KMS-11 (cell line): ENCODE data around the gene XAGE2.

Experiments
- H2AFZ ChIP-seq: fragments of 200-600 bp; sonication (generic); 2 replicates; pipeline ENCODE4 v1.6.1; 2016; ENCODE audit warnings: antibody characterized with exemption, mixed run types, low read depth
- H3K27ac ChIP-seq: fragments of 200-600 bp; sonication (generic); 2 replicates; pipeline ENCODE4 v1.6.1; 2016; ENCODE audit warnings: mild to moderate bottlenecking, mixed run types
- H3K27me3 ChIP-seq: fragments of 200-600 bp; sonication (generic); 2 replicates; pipeline ENCODE4 v1.6.1; 2017; ENCODE audit warnings: mild to moderate bottlenecking, low read depth, mixed run types, moderate library complexity; ENCODE audit not compliant: insufficient read depth
- H3K36me3 ChIP-seq: fragments of 200-600 bp; sonication (generic); 2 replicates; pipeline ENCODE4 v1.6.1; 2017; ENCODE audit warnings: mild to moderate bottlenecking, mixed run types; ENCODE audit not compliant: insufficient read depth
- H3K4me1 ChIP-seq: fragments of 200-600 bp; sonication (generic); 2 replicates; pipeline ENCODE4 v1.6.1; 2016; ENCODE audit warnings: mild to moderate bottlenecking, low read depth, mixed run types; ENCODE audit not compliant: poor library complexity, severe bottlenecking
- H3K4me2 ChIP-seq: fragments of 200-600 bp; sonication (generic); 2 replicates; pipeline ENCODE4 v1.7.0; 2016; ENCODE audit warnings: mild to moderate bottlenecking, mixed run types
- H3K4me3 ChIP-seq: fragments of 200-600 bp; sonication (generic); IDR thresholded peaks from 2 replicates; pipeline ENCODE4 v1.6.1; 2017; ENCODE audit warnings: low read depth, low read length, mixed read lengths; ENCODE audit not compliant: insufficient read depth
- H3K79me2 ChIP-seq: fragments of 200-600 bp; sonication (generic); 2 replicates; pipeline ENCODE4 v1.6.1; 2016; ENCODE audit warnings: low read depth, mixed run types; ENCODE audit not compliant: insufficient read depth
- H3K9ac ChIP-seq: fragments of 200-600 bp; sonication (generic); 2 replicates; pipeline ENCODE4 v1.6.1; 2016; ENCODE audit warnings: mild to moderate bottlenecking, mixed run types
- H4K20me1 ChIP-seq: fragments of 200-600 bp; sonication (generic); 2 replicates; pipeline ENCODE4 v1.6.1; 2016; ENCODE audit warnings: mild to moderate bottlenecking, mixed run types; ENCODE audit not compliant: insufficient read depth
- CTCF ChIP-seq: fragments of 200-600 bp; sonication (generic); conservative IDR thresholded peaks from 2 replicates; pipeline ENCODE4 v1.6.1; 2017; ENCODE audit warnings: low read depth, mild to moderate bottlenecking, antibody characterized with exemption, low read length, moderate library complexity, mixed read lengths

XAGE2 gene

GRCh38 chrX:52355108-52355507, 13.7 kb upstream of the XAGE2 start:
- H2AFZ ChIP-seq, result no peak overlapping the region
- H3K9ac ChIP-seq, result no peak overlapping the region
- no peaks in the 10 kb centered on the region for H3K27me3 ChIP-seq
- no peaks in the 10 kb centered on the region for H3K4me1 ChIP-seq
- no peak for TF ChIP-seq CTCF
- H3K27ac ChIP-seq, result no peak overlapping the region
- no peak overlapping the region for H3K4me3 ChIP-seq
- no peaks in the 10 kb centered on the region for H4K20me1 ChIP-seq
- H3K4me2 ChIP-seq, result no peak overlapping the region
- H3K36me3 ChIP-seq, result no peaks in the 10 kb centered on the region
- H3K79me2 ChIP-seq, result no peaks in the 10 kb centered on the region

DNA sequence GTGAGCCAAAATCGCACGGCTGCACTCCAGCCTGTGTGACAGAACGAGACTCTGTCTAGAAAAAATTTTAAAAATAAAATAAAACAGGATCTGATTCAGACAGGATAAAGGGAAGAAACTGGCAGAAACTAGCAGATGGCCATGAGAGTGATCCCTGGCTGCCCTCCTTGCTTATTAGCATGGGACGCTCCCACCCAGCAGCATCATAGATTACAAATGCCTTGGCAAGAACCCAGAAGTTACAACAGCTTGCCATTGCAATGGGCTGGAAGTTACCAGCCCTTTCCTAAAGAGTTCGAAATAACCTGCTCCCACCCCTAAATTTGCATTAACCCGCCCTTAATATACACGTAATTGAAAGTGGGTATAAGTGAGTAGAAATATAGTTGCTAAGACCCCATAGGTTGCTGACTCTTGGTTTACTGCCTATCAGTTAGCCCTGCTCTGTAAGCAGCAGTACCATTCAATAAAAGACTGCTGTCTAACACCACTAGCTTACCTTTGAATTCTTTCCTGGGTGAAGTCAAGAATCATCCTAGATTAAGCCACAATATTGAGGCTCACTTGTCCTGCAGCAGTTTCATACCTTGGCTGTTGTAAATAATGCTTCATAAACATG, 9.1 kb upstream of the XAGE2 start:
- no peaks in the 10 kb centered on the region for H3K27me3 ChIP-seq
- H3K4me1 ChIP-seq, result no peaks in the 10 kb centered on the region
- no peaks in the 10 kb centered on the region for H3K36me3 ChIP-seq
- no peaks in the 10 kb centered on the region for H4K20me1 ChIP-seq
- H2AFZ ChIP-seq, result no peak overlapping the region
- H3K4me3 ChIP-seq, result no peak overlapping the region
- TF ChIP-seq CTCF, result no peak
- H3K79me2 ChIP-seq, result no peaks in the 10 kb centered on the region
- no peak overlapping the region for H3K4me2 ChIP-seq
- no peak overlapping the region for H3K27ac ChIP-seq
- H3K9ac ChIP-seq, result no peak overlapping the region

GRCh38 chrX:52361941-52362340, 6.9 kb upstream of the XAGE2 start:
- Histone ChIP-seq H2AFZ (no peak overlapping the region), H3K27ac (no peak overlapping the region), H4K20me1 (no peaks in the 10 kb centered on the region), H3K4me2 (no peak overlapping the region), H3K36me3 (no peaks in the 10 kb centered on the region), H3K4me1 (no peaks in the 10 kb centered on the region), H3K9ac (no peak overlapping the region), H3K79me2 (no peaks in the 10 kb centered on the region), H3K27me3 (no peaks in the 10 kb centered on the region), H3K4me3 (no peak overlapping the region)
- TF ChIP-seq CTCF, result no peak

GRCh38 chrX:52363247-52363883, 5.5 kb upstream of the XAGE2 start:
- Histone ChIP-seq H3K9ac (no peak overlapping the region), H2AFZ (no peak overlapping the region), H3K36me3 (no peaks in the 10 kb centered on the region), H3K4me2 (no peak overlapping the region), H3K27ac (no peak overlapping the region), H4K20me1 (no peaks in the 10 kb centered on the region), H3K4me3 (no peak overlapping the region), H3K79me2 (no peaks in the 10 kb centered on the region), H3K4me1 (no peaks in the 10 kb centered on the region), H3K27me3 (no peaks in the 10 kb centered on the region)
- no peak for TF ChIP-seq CTCF
